GM12891 (cell line): ENCODE data around the gene NR5A2.

Experiments used
- POLR2A ChIP-seq: IDR thresholded peaks from 2 replicates; pipeline ENCODE4 v1.6.1; 2011; ENCODE audit warnings: low read depth, low read length, control low read depth
- POLR2AphosphoS5 ChIP-seq: IDR thresholded peaks from 2 replicates; pipeline ENCODE4 v1.6.1; 2011; ENCODE audit warnings: low read depth, low read length, control low read depth
- TAF1 ChIP-seq: IDR thresholded peaks from 2 replicates; pipeline ENCODE4 v1.6.1; 2011; ENCODE audit warnings: low read depth, low read length, control low read depth

GRCh38 chr1:200046115-200046514, 18.6 kb downstream of the NR5A2 start:
- TF ChIP-seq TAF1: no peak
- TF ChIP-seq POLR2AphosphoS5: no peak
- no peak for TF ChIP-seq POLR2A
